Measurements from ENCODE around the gene IFT27.

IFT27 gene, protein sequence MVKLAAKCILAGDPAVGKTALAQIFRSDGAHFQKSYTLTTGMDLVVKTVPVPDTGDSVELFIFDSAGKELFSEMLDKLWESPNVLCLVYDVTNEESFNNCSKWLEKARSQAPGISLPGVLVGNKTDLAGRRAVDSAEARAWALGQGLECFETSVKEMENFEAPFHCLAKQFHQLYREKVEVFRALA

DNA sequence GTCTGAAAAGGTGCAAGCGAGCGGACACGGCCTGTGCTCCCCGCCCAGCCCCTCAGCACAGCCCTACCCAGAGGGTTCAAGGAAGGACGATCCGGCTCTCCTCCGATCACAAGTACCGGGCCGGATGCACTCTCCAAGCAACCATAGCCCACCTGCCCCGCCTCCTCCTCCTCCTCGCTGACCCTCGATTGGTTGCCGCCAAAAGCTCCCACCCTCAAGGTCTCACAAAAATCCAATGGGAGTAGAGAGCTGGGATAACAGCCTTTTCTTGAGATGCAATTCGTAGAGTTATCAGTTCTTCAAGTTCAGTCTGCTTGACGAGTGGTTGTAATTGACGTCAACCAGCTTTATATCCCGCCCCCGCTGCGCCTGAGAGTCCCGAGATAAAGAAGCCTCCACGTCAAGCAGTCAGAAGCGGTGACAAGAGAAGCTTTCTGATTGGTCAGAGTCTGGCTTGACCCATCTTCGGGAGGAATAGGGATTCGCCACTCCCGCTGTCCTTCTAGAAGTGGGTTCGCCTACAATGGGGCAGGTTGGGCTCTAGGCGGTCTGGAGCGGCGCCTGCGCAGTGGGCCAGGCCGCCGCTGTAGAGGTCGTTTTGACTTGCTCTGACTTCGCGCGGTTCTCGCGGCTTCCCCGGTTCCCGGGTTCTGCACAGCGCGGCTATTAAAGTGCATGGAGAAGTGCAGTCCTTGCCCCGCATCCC, at the start of gene IFT27:
TSS of gene IFT27 (minus strand) at position 156 of the 706 bp plus-strand sequence. CDS start 412 bp downstream, outside the sequence.
- no peaks in the 10 kb centered on the region for H3K27me3 ChIP-seq (replicated peaks; ENCODE audit: control insufficient read depth, insufficient read depth, low read length)
- peak; percentile 97 for DNase-seq (ENCODE audit: extremely low read depth, insufficient read length)
- TF ChIP-seq, protein P1, sequence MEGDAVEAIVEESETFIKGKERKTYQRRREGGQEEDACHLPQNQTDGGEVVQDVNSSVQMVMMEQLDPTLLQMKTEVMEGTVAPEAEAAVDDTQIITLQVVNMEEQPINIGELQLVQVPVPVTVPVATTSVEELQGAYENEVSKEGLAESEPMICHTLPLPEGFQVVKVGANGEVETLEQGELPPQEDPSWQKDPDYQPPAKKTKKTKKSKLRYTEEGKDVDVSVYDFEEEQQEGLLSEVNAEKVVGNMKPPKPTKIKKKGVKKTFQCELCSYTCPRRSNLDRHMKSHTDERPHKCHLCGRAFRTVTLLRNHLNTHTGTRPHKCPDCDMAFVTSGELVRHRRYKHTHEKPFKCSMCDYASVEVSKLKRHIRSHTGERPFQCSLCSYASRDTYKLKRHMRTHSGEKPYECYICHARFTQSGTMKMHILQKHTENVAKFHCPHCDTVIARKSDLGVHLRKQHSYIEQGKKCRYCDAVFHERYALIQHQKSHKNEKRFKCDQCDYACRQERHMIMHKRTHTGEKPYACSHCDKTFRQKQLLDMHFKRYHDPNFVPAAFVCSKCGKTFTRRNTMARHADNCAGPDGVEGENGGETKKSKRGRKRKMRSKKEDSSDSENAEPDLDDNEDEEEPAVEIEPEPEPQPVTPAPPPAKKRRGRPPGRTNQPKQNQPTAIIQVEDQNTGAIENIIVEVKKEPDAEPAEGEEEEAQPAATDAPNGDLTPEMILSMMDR (IDR thresholded peaks at IDR 0.05; ENCODE audit: insufficient read depth, low read length, poor library complexity, severe bottlenecking) = no peak
- peak within 1 kb of the TSS; percentile 90 for H3K4me3 ChIP-seq (replicated peaks; ENCODE audit: low read depth, low read length)
- H3K36me3 ChIP-seq (ENCODE audit: control insufficient read depth, insufficient read depth, low read length) = no peaks in the 10 kb centered on the region; the same call in 1 of the 2 replicates

DNA sequence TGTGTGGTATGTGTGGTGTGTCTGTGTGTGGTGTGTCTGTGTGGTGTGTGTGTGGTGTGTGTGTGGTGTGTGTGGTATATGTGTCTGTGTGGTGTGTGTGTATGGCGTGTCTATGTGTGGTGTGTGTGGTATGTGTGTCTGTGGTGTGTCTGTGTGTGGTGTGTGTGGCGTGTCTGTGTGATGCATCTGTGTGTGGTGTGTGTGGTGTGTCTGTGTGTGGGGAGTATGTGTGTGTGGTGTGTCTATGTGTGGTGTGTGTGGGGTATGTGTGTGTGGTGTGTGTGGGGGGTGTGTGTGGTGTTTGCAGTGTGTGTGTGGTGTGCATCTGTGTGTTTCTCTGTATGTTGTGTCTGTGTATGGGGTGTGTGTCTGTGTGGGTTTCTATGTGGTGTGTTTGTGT, 48.7 kb upstream of the IFT27 start:
- no peak overlapping the region for H3K4me3 ChIP-seq (replicated peaks; ENCODE audit: low read depth, low read length)
- TF ChIP-seq, protein P1 (IDR thresholded peaks at IDR 0.05; ENCODE audit: insufficient read depth, low read length, poor library complexity, severe bottlenecking) = no peak
- no peak for DNase-seq (ENCODE audit: extremely low read depth, insufficient read length)
- H3K27me3 ChIP-seq (replicated peaks; ENCODE audit: control insufficient read depth, insufficient read depth, low read length) = no peaks in the 10 kb centered on the region; the same call in 1 of the 2 replicates
- no peaks in the 10 kb centered on the region for H3K36me3 ChIP-seq (ENCODE audit: control insufficient read depth, insufficient read depth, low read length)

DNA sequence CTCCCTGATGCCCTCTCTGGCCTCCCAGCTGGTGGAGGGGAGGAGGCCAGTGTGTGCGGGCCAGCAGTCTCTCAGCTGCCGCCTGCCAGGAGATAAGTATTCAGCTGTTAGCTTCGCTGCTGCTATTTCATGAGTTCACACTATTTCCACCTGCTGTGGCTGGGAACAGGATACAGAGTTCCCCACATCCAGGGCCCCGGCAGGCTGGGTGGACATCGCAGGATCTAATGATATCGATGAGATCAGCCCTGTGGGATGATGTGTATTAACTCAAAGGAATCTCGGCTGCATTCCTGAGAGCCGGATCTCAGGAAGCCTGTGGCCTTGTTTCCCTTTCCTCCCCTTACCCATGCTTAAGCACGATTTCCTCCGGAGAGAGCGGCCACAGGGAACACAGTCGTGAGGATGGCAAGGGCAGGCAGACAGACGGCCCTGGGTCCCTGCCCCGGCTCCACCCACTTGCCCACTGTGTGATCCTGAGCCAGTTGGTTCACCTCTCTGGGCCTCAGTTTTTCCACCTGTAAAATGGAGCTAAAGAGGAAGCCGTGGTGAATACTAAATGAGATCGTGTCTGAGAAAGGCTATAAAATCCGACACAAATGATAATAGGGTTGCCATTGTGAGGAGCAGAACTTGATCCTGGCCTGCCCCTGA, 47.4 kb upstream of the IFT27 start:
- H3K4me3 ChIP-seq (replicated peaks; ENCODE audit: low read depth, low read length) = no peak overlapping the region
- no peaks in the 10 kb centered on the region; the same call in 1 of the 2 replicates for H3K27me3 ChIP-seq (replicated peaks; ENCODE audit: control insufficient read depth, insufficient read depth, low read length)
- no peaks in the 10 kb centered on the region for H3K36me3 ChIP-seq (ENCODE audit: control insufficient read depth, insufficient read depth, low read length)
- TF ChIP-seq, protein P1 (IDR thresholded peaks at IDR 0.05; ENCODE audit: insufficient read depth, low read length, poor library complexity, severe bottlenecking) = no peak
- DNase-seq (ENCODE audit: extremely low read depth, insufficient read length) = no peak

DNA sequence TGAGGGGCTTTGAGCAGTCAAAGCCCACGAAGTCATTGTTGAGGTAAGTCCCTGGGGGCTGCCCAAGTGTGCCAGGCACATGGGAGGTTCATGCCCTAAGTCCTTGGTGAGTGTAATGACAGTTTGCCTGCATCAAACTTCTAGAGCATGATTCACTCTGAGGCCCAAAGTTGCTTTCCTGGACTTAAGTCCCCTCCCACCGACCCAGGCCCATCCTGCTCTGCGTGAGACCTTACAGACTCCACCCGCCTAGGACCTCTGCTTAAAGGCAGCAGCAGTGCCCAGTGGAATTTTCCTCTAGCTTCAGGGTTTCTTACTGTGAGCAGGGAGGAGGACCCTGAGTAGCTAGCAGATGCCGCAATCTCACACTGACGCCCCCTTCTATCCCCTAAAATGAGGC, 46.7 kb upstream of the IFT27 start:
- no peak for DNase-seq (ENCODE audit: extremely low read depth, insufficient read length)
- H3K4me3 ChIP-seq (replicated peaks; ENCODE audit: low read depth, low read length) = no peak overlapping the region
- no peaks in the 10 kb centered on the region; the same call in 1 of the 2 replicates for H3K27me3 ChIP-seq (replicated peaks; ENCODE audit: control insufficient read depth, insufficient read depth, low read length)
- H3K36me3 ChIP-seq (ENCODE audit: control insufficient read depth, insufficient read depth, low read length) = no peaks in the 10 kb centered on the region
- TF ChIP-seq, protein P1 (IDR thresholded peaks at IDR 0.05; ENCODE audit: insufficient read depth, low read length, poor library complexity, severe bottlenecking) = no peak

DNA sequence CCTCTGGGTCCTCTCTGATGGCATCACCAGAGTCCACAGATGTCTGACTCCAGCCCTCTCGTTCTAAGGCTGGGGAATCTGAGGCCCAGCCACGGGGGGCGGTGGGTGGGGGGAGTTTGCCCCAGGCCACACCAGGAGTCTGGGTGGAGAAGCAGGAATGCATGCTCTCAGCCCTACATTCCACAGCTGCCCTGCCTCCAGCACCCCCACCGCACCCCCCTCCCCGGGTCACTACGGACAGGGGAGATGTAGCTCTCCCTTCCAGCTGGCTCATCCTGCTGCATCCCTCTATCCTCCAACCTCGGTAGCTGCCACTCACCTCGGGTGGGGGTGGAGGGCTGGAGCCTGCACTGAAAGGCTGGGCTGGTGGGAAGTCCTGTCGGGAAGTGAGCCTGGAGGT, 43.2 kb upstream of the IFT27 start:
- Histone ChIP-seq H3K4me3 (replicated peaks; ENCODE audit: low read depth, low read length) (no peak overlapping the region), H3K36me3 (ENCODE audit: control insufficient read depth, insufficient read depth, low read length) (no peaks in the 10 kb centered on the region), H3K27me3 (replicated peaks; ENCODE audit: control insufficient read depth, insufficient read depth, low read length) (no peaks in the 10 kb centered on the region; the same call in 1 of the 2 replicates)
- DNase-seq (ENCODE audit: extremely low read depth, insufficient read length) = no peak
- TF ChIP-seq, protein P1 (IDR thresholded peaks at IDR 0.05; ENCODE audit: insufficient read depth, low read length, poor library complexity, severe bottlenecking) = no peak

Measured in GM06990 (cell line).